Osteoblast (primary cell): ENCODE measurements around the gene BGN. TPM values are rescaled to one million over a fixed set of nuclear protein-coding genes. Genes with fewer than 3 reads are reported as not detected.

Experiments used
- DNase-seq: peaks from one replicate; pipeline ENCODE4 v3.0.0; 2011; ENCODE audit warnings: low spot score, mixed read lengths; ENCODE audit not compliant: insufficient read length; ENCODE audit errors: missing footprints
- H2AFZ ChIP-seq: 2 replicates; pipeline ENCODE4 v1.6.0; 2011; ENCODE audit warnings: mild to moderate bottlenecking, low read length
- H3K27ac ChIP-seq: 2 replicates; pipeline ENCODE4 v1.5.1; 2011; ENCODE audit warnings: mild to moderate bottlenecking, low read depth, low read length, moderate library complexity
- H3K27me3 ChIP-seq: 2 replicates; pipeline ENCODE4 v1.6.0; 2012; ENCODE audit warnings: mild to moderate bottlenecking, control low read depth, inconsistent platforms, low read length, moderate library complexity; ENCODE audit not compliant: insufficient read depth
- H3K36me3 ChIP-seq: 2 replicates; pipeline ENCODE4 v1.5.1; 2011; ENCODE audit warnings: mild to moderate bottlenecking, low read length, control low read depth, moderate library complexity; ENCODE audit not compliant: insufficient read depth
- H3K4me1 ChIP-seq: 2 replicates; pipeline ENCODE4 v1.5.1; 2011; ENCODE audit warnings: mild to moderate bottlenecking, low read length, control low read depth, moderate library complexity; ENCODE audit not compliant: insufficient read depth
- H3K4me2 ChIP-seq: 2 replicates; pipeline ENCODE4 v1.6.0; 2011; ENCODE audit warnings: mild to moderate bottlenecking, low read length; ENCODE audit not compliant: insufficient read depth
- H3K4me3 ChIP-seq: fragments of 200-600 bp; sonication (generic); 3 replicates; pipeline ENCODE4 v1.5.1; 2012; ENCODE audit warnings: mild to moderate bottlenecking, low read length, inconsistent platforms; ENCODE audit not compliant: insufficient read depth
- H3K79me2 ChIP-seq: 2 replicates; pipeline ENCODE4 v1.6.0; 2012; ENCODE audit warnings: mild to moderate bottlenecking, low read length, control low read depth, inconsistent platforms; ENCODE audit not compliant: insufficient read depth
- H3K9me3 ChIP-seq: 2 replicates; pipeline ENCODE4 v1.5.1; 2011; ENCODE audit warnings: low read depth, low read length, control low read depth
- H4K20me1 ChIP-seq: 2 replicates; pipeline ENCODE4 v1.6.0; 2012; ENCODE audit warnings: mild to moderate bottlenecking, low read length, control low read depth; ENCODE audit not compliant: insufficient read depth
- CTCF ChIP-seq: IDR thresholded peaks from 2 replicates; pipeline ENCODE4 v1.5.1; 2011; ENCODE audit warnings: mild to moderate bottlenecking, low read depth, low read length, moderate library complexity; ENCODE audit errors: extremely low read depth
- total RNA-seq: library from RNA; depleted of rRNA; stranded (reverse); fragments of >200 nt; gene quantifications from 2 replicates; pipeline ENCODE4 v1.2.3, GENCODE V29; 2012

Gene BGN
- total RNA-seq, 1 donor, result 139 TPM

GRCh38 chrX:153495903-153496589, 1.3 kb downstream of the BGN start:
- peaks cover 38% of the 10 kb centered on the region for H4K20me1 ChIP-seq
- no peak overlapping the region for H2AFZ ChIP-seq
- no peak for TF ChIP-seq CTCF
- peak overlapping the region; percentile 82 for H3K4me3 ChIP-seq
- DNase-seq, result no peak
- peak overlapping the region; percentile 80 for H3K4me2 ChIP-seq
- peaks cover 33% of the 10 kb centered on the region for H3K4me1 ChIP-seq
- H3K27ac ChIP-seq, result no peak overlapping the region
- H3K27me3 ChIP-seq, result no peaks in the 10 kb centered on the region
- no peaks in the 10 kb centered on the region for H3K9me3 ChIP-seq
- H3K79me2 ChIP-seq, result peaks cover 54% of the 10 kb centered on the region
- no peaks in the 10 kb centered on the region for H3K36me3 ChIP-seq

- Histone ChIP-seq H2AFZ (no peak overlapping the region), H3K4me2 (peak overlapping the region; percentile 80), H3K36me3 (no peaks in the 10 kb centered on the region), H3K27me3 (no peaks in the 10 kb centered on the region), H3K4me1 (peaks cover 34% of the 10 kb centered on the region), H4K20me1 (peaks cover 43% of the 10 kb centered on the region), H3K4me3 (peak overlapping the region; percentile 82), H3K79me2 (peaks cover 56% of the 10 kb centered on the region), H3K27ac (no peak overlapping the region), H3K9me3 (no peaks in the 10 kb centered on the region)
- no peak for DNase-seq
- no peak for TF ChIP-seq CTCF
Measured at GRCh38 chrX:153496590-153496959, 1.8 kb downstream of the BGN start.

- no peak for DNase-seq
- Histone ChIP-seq H3K4me1 (peaks cover 34% of the 10 kb centered on the region), H3K27ac (no peak overlapping the region), H2AFZ (no peak overlapping the region), H3K27me3 (no peaks in the 10 kb centered on the region), H3K4me3 (peak overlapping the region; percentile 34), H3K4me2 (peak overlapping the region; percentile 57), H3K9me3 (no peaks in the 10 kb centered on the region), H3K36me3 (no peaks in the 10 kb centered on the region), H4K20me1 (peaks cover 54% of the 10 kb centered on the region), H3K79me2 (peaks cover 61% of the 10 kb centered on the region)
- TF ChIP-seq CTCF, result no peak
Measured at GRCh38 chrX:153498453-153498852, 3.7 kb downstream of the BGN start.

GRCh38 chrX:153499341-153499740, 4.6 kb downstream of the BGN start:
- Histone ChIP-seq H3K27ac (no peak overlapping the region), H3K4me3 (peak overlapping the region; percentile 33)

More at GRCh38 chrX:153499341-153499740, 4.6 kb downstream of the BGN start:
- no peak for TF ChIP-seq CTCF
- Histone ChIP-seq H3K4me1 (peaks cover 34% of the 10 kb centered on the region), H3K79me2 (peaks cover 61% of the 10 kb centered on the region), H3K9me3 (no peaks in the 10 kb centered on the region), H4K20me1 (peaks cover 54% of the 10 kb centered on the region), H3K27me3 (no peaks in the 10 kb centered on the region), H3K36me3 (peaks cover 1% of the 10 kb centered on the region), H3K4me2 (peak overlapping the region; percentile 57), H2AFZ (no peak overlapping the region)
- DNase-seq, result no peak
